Measurements from ENCODE around the gene RPN1.
"Not testable (repeated sequence)": the region's sequence is repeated elsewhere in the genome, so short reads cannot be mapped to it uniquely, and the experiment has no call there.

GRCh38 chr3:128653993-128654805 lies 3.6 kb upstream of the RPN1 start:
- TF ChIP-seq CTCF (IDR thresholded peaks at IDR 0.05) = peak in 1 of 4 experiments; percentile 5
- not testable (repeated sequence) for TF ChIP-seq POLR2AphosphoS5, EP300 (IDR thresholded peaks at IDR 0.05)

Measured in sigmoid colon (tissue), 4 donors.